ENCODE results near the gene GGACT. TPM values are rescaled to one million over a fixed set of nuclear protein-coding genes. Genes with fewer than 3 reads are reported as not detected.

GGACT gene
- polyA plus RNA-seq, 4 donors = 4.1 to 13.1 (median 4.8) TPM

DNA sequence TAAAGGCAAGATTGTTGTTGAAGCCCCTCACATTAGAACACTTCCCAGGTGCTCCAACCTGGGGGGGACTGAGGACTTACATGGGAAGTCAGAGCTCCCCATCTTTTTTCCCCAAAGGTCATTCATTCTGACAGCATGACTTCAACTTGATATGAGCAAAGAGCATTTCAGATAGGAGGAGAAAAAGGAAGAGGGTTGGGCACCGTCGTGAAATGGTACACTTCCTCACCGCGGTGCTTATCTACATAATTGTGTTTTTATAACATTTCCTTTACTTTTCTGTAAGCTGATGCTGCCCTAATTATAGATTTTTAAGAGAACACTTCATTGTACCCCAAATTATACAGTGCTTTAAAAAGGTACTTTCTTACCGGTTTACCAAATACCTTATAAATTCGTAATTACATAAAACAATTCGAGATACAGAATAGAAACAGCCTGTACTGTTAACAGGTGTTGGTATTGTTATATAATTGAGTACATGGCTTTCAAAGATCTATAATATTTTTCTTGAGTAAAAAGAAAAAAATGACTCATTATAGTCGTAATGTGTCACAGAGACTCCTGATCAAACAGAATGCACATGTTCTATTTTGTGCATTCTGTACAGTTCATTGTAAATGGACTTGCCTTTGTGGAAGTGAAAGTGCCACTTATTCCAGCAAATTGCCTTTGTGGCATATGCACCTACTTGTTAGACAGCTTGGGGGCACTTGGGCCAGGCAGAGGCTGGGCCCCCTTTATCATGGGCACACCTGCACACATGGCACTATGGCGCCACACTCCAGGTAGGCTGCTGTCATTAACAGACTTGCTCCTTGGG, 81.8 kb downstream of the GGACT start:
- no peaks in the 10 kb centered on the region for H3K27me3 ChIP-seq (ENCODE audit: control insufficient read depth in 3 of 3, insufficient read depth in 3 of 3, low read length in 3 of 3)
- 45 to 58% (median 49%) methylated on average over 9 of the region's 9 CpGs for WGBS, 3 donors
- H3K4me3 ChIP-seq (ENCODE audit: low read depth in 1 of 3, low read length in 3 of 3) = no peak overlapping the region
- FAIRE-seq (no peak), DNase-seq (peak in 1 of 2 donors; percentile 11)
- no peak overlapping the region for H3K27ac ChIP-seq (ENCODE audit: low read depth in 1 of 3, low read length in 2 of 3)
- peaks cover 0 to 2% (median 0%) of the 10 kb centered on the region in 3 donors for H3K4me1 ChIP-seq (ENCODE audit: control insufficient read depth in 3 of 3, insufficient read depth in 2 of 3, low read depth in 1 of 3, low read length in 2 of 3)
- H3K9me3 ChIP-seq (ENCODE audit: control insufficient read depth in 2 of 2, insufficient read depth in 1 of 2, low read depth in 1 of 2, low read length in 1 of 2) = no peaks in the 10 kb centered on the region
- H3K36me3 ChIP-seq (ENCODE audit: control insufficient read depth in 3 of 3, insufficient read depth in 2 of 3, low read depth in 1 of 3, low read length in 3 of 3) = no peaks in the 10 kb centered on the region

DNA sequence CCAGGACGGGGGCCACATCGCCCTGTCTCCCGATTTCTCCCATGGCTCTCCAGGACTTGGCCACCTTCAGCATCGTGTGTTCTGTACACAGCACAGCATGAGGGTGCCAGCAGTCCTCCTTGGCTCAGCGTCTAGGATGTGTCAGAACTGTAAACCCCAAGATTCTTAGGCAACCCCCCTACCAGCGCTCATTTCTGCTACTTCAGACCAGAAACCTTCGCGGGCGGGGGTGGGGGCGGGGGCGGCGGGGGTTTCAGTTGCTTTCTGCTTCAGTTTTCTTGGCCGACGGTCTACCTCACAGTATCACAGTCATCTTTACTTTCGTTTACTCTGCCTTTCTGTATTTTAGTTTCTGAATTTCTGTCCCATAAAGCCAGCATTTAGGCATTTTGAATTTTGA, 82.4 kb downstream of the GGACT start:
- H3K27ac ChIP-seq (ENCODE audit: low read depth in 1 of 3, low read length in 2 of 3) = no peak overlapping the region
- 72 to 86% (median 81%) methylated on average over 15 of the region's 15 CpGs for WGBS, 3 donors
- no peaks in the 10 kb centered on the region for H3K9me3 ChIP-seq (ENCODE audit: control insufficient read depth in 2 of 2, insufficient read depth in 1 of 2, low read depth in 1 of 2, low read length in 1 of 2)
- FAIRE-seq (no peak), DNase-seq (no peak)
- H3K27me3 ChIP-seq (ENCODE audit: control insufficient read depth in 3 of 3, insufficient read depth in 3 of 3, low read length in 3 of 3) = no peaks in the 10 kb centered on the region
- no peaks in the 10 kb centered on the region for H3K36me3 ChIP-seq (ENCODE audit: control insufficient read depth in 3 of 3, insufficient read depth in 2 of 3, low read depth in 1 of 3, low read length in 3 of 3)
- peaks cover 0 to 2% (median 0%) of the 10 kb centered on the region in 3 donors for H3K4me1 ChIP-seq (ENCODE audit: control insufficient read depth in 3 of 3, insufficient read depth in 2 of 3, low read depth in 1 of 3, low read length in 2 of 3)
- H3K4me3 ChIP-seq (ENCODE audit: low read depth in 1 of 3, low read length in 3 of 3) = peak overlapping the region in 1 of 3 donors; percentile 3

DNA sequence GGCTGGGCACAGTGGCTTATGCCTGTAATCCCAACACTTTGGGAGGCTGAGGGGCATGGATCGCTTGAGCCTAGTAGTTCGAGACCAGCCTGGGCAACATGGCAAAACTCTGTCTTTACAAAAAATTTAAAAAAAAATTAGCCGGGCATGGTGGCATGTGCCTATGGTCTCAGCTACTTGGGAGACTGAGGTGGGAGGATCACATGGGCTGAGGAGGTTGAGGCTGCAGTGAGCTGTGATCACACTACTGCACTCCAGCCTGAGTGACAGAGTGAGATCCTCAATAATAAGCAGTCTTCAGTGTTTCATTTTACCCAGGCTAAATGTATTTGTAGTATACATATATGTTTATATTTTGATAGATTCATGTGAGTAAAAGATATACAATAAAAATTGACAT, 85.0 kb downstream of the GGACT start:
- no peak for FAIRE-seq
- no peak overlapping the region for H3K4me3 ChIP-seq (ENCODE audit: low read depth in 1 of 3, low read length in 3 of 3)
- no peaks in the 10 kb centered on the region for H3K9me3 ChIP-seq (ENCODE audit: control insufficient read depth in 2 of 2, insufficient read depth in 1 of 2, low read depth in 1 of 2, low read length in 1 of 2)
- no peaks in the 10 kb centered on the region for H3K36me3 ChIP-seq (ENCODE audit: control insufficient read depth in 3 of 3, insufficient read depth in 2 of 3, low read depth in 1 of 3, low read length in 3 of 3)
- DNase-seq = no peak
- no peak overlapping the region for H3K27ac ChIP-seq (ENCODE audit: low read depth in 1 of 3, low read length in 2 of 3)
- 95 to 98% (median 96%) methylated on average over 3 of the region's 3 CpGs for WGBS, 3 donors
- no peaks in the 10 kb centered on the region for H3K27me3 ChIP-seq (ENCODE audit: control insufficient read depth in 3 of 3, insufficient read depth in 3 of 3, low read length in 3 of 3)
- peaks cover 0 to 2% (median 0%) of the 10 kb centered on the region in 3 donors for H3K4me1 ChIP-seq (ENCODE audit: control insufficient read depth in 3 of 3, insufficient read depth in 2 of 3, low read depth in 1 of 3, low read length in 2 of 3)

DNA sequence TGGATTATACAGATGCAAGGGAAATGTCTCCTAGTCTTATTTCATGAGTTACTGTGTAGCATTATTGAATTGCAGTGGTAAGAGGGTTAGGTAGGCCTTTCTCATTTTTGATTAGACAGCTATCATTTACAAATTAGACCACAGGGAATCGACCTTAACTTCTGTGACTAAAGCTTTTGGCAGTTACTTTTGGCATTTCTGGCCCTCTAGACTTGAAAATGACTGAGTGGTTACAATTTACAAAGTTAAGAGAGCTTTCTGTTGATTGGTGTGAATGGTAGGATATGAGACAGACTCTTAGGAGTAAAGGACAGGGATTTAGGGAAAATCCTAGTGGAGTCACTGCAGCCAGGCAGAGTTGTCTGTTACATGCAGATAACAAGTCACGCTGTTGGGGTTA, 86.1 kb downstream of the GGACT start:
- no peak for DNase-seq
- Histone ChIP-seq H3K4me1 (ENCODE audit: control insufficient read depth in 3 of 3, insufficient read depth in 2 of 3, low read depth in 1 of 3, low read length in 2 of 3) (peaks cover 0 to 2% (median 0%) of the 10 kb centered on the region in 3 donors), H3K4me3 (ENCODE audit: low read depth in 1 of 3, low read length in 3 of 3) (no peak overlapping the region), H3K36me3 (ENCODE audit: control insufficient read depth in 3 of 3, insufficient read depth in 2 of 3, low read depth in 1 of 3, low read length in 3 of 3) (no peaks in the 10 kb centered on the region), H3K9me3 (ENCODE audit: control insufficient read depth in 2 of 2, insufficient read depth in 1 of 2, low read depth in 1 of 2, low read length in 1 of 2) (no peaks in the 10 kb centered on the region), H3K27ac (ENCODE audit: low read depth in 1 of 3, low read length in 2 of 3) (no peak overlapping the region), H3K27me3 (ENCODE audit: control insufficient read depth in 3 of 3, insufficient read depth in 3 of 3, low read length in 3 of 3) (no peaks in the 10 kb centered on the region)
- no peak for FAIRE-seq
- 56 to 68% (median 64%) methylated on average over 2 of the region's 2 CpGs for WGBS, 3 donors

DNA sequence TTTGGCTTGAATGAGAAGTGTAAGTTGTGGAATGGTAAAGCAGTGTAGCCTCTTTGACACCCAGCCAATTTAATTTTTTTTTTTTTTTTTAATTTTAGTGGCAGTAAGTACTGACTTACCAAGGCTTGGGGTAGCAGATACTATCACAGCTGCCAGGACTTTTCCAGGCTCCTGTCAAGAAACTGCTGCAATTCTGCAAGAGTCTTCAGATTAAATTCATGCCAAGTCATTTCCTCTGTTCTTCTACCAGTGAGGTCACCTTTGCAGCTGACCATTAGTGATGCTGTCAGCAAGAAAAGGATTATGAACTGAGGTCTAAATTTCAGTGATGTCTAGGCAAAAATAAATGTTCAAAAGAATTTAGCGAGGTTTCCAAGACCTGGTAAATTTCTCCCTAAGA, 91.2 kb downstream of the GGACT start:
- peaks cover 0 to 4% of the 10 kb centered on the region in 2 donors for H3K9me3 ChIP-seq (ENCODE audit: control insufficient read depth in 2 of 2, insufficient read depth in 1 of 2, low read depth in 1 of 2, low read length in 1 of 2)
- FAIRE-seq = no peak

DNA sequence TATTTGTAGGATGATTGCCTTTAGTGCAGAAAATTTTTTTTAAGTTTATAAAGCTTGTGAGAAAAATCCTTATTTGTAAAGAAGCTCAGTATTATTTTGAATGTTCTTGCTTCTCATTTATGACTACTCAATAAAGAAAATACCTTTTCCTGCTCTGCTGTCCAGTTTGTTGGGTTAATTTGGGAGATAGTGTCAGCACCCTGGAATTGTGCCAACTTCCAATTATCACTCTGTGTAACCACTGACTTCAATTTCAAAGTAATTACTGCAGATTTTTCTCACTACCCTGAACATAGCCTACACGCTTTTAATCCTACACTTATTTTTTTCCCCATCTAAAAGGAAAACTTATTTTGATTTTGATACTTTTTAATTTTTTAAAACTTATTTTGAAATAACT, 93.1 kb downstream of the GGACT start:
- Histone ChIP-seq H3K4me3 (ENCODE audit: low read depth in 1 of 3, low read length in 3 of 3) (no peak overlapping the region), H3K4me1 (ENCODE audit: control insufficient read depth in 3 of 3, insufficient read depth in 2 of 3, low read depth in 1 of 3, low read length in 2 of 3) (no peaks in the 10 kb centered on the region), H3K9me3 (ENCODE audit: control insufficient read depth in 2 of 2, insufficient read depth in 1 of 2, low read depth in 1 of 2, low read length in 1 of 2) (peaks cover 0 to 4% of the 10 kb centered on the region in 2 donors), H3K27me3 (ENCODE audit: control insufficient read depth in 3 of 3, insufficient read depth in 3 of 3, low read length in 3 of 3) (no peaks in the 10 kb centered on the region), H3K36me3 (ENCODE audit: control insufficient read depth in 3 of 3, insufficient read depth in 2 of 3, low read depth in 1 of 3, low read length in 3 of 3) (peaks cover 0 to 10% (median 0%) of the 10 kb centered on the region in 3 donors), H3K27ac (ENCODE audit: low read depth in 1 of 3, low read length in 2 of 3) (no peak overlapping the region)
- no peak for FAIRE-seq
- 94 to 97% (median 97%) methylated on average over 1 of the region's 1 CpG for WGBS, 3 donors
- no peak for DNase-seq

More for the DNA sequence above, 91.2 kb downstream of the GGACT start:
- H3K27me3 ChIP-seq (ENCODE audit: control insufficient read depth in 3 of 3, insufficient read depth in 3 of 3, low read length in 3 of 3) = no peaks in the 10 kb centered on the region
- no peaks in the 10 kb centered on the region for H3K4me1 ChIP-seq (ENCODE audit: control insufficient read depth in 3 of 3, insufficient read depth in 2 of 3, low read depth in 1 of 3, low read length in 2 of 3)
- no peak overlapping the region for H3K4me3 ChIP-seq (ENCODE audit: low read depth in 1 of 3, low read length in 3 of 3)
- H3K27ac ChIP-seq (ENCODE audit: low read depth in 1 of 3, low read length in 2 of 3) = no peak overlapping the region
- H3K36me3 ChIP-seq (ENCODE audit: control insufficient read depth in 3 of 3, insufficient read depth in 2 of 3, low read depth in 1 of 3, low read length in 3 of 3) = peaks cover 0 to 9% (median 0%) of the 10 kb centered on the region in 3 donors
- DNase-seq = no peak
- 94 to 100% (median 95%) methylated on average over 1 of the region's 1 CpG for WGBS, 3 donors

DNA sequence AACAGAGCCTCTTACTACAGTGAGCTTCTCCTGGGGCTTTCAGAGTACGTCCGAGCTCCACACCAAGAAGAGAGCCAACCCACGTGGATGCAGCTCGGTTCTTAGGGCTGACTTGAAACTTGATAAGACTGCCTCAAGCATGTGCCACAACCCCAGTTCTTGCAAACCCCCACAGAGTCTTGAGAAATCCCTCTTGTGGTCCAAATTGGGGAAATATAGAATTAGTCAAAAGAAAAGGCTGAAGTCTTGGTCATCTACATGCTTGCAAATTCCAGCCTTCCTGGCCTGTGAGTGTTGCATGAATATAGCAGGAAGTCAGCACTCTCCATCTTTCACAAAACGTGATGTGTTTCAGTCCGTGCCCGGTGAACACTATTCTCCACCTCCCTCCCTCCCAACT, 95.2 kb downstream of the GGACT start:
- no peaks in the 10 kb centered on the region for H3K27me3 ChIP-seq (ENCODE audit: control insufficient read depth in 3 of 3, insufficient read depth in 3 of 3, low read length in 3 of 3)
- no peak overlapping the region for H3K4me3 ChIP-seq (ENCODE audit: low read depth in 1 of 3, low read length in 3 of 3)
- WGBS, 3 donors = 87 to 93% (median 92%) methylated on average over 7 of the region's 7 CpGs
- H3K9me3 ChIP-seq (ENCODE audit: control insufficient read depth in 2 of 2, insufficient read depth in 1 of 2, low read depth in 1 of 2, low read length in 1 of 2) = peaks cover 0 to 4% of the 10 kb centered on the region in 2 donors
- FAIRE-seq = no peak
- no peak overlapping the region for H3K27ac ChIP-seq (ENCODE audit: low read depth in 1 of 3, low read length in 2 of 3)
- no peak for DNase-seq
- H3K36me3 ChIP-seq (ENCODE audit: control insufficient read depth in 3 of 3, insufficient read depth in 2 of 3, low read depth in 1 of 3, low read length in 3 of 3) = peaks cover 0 to 10% (median 0%) of the 10 kb centered on the region in 3 donors
- no peaks in the 10 kb centered on the region for H3K4me1 ChIP-seq (ENCODE audit: control insufficient read depth in 3 of 3, insufficient read depth in 2 of 3, low read depth in 1 of 3, low read length in 2 of 3)

DNA sequence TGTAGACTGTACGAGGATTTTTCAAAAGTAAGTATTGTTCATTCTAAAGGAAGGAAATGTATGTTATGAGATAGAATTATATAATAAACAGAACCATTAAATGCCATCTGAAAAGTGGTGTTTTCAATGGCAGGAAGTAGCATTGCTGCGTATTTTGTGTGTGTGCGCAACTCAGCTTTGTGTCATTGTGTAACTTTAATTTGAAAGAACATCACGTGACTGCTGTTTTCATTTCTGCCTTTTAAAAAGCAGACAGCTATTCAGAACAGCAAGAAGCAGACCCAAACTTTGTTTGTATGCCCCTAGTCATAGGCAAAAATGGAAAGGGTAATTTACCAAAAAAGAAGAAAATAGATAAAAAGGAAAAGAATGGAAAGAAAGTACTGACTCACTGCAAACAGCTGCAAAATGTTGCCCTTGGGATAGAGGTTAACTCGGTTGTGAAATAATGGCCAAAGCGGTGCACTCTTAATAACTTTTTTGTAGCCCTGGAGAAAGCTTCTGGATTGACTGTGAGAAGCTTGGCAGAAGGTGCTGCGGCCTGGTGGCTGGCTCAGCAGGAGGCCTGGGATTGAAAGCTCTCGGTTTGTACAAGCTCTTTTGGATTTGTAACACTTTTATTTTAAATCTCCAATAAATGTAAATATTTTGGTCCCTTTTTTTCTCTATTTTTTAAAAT, 97.3 kb downstream of the GGACT start:
- DNase-seq = no peak
- FAIRE-seq = no peak
- Histone ChIP-seq H3K27ac (ENCODE audit: low read depth in 1 of 3, low read length in 2 of 3) (no peak overlapping the region), H3K4me1 (ENCODE audit: control insufficient read depth in 3 of 3, insufficient read depth in 2 of 3, low read depth in 1 of 3, low read length in 2 of 3) (no peaks in the 10 kb centered on the region), H3K9me3 (ENCODE audit: control insufficient read depth in 2 of 2, insufficient read depth in 1 of 2, low read depth in 1 of 2, low read length in 1 of 2) (peaks cover 0 to 4% of the 10 kb centered on the region in 2 donors), H3K27me3 (ENCODE audit: control insufficient read depth in 3 of 3, insufficient read depth in 3 of 3, low read length in 3 of 3) (no peaks in the 10 kb centered on the region), H3K36me3 (ENCODE audit: control insufficient read depth in 3 of 3, insufficient read depth in 2 of 3, low read depth in 1 of 3, low read length in 3 of 3) (peaks cover 0 to 10% (median 0%) of the 10 kb centered on the region in 3 donors), H3K4me3 (ENCODE audit: low read depth in 1 of 3, low read length in 3 of 3) (no peak overlapping the region)
- 77 to 92% (median 89%) methylated on average over 8 of the region's 8 CpGs for WGBS, 3 donors
